ENCODE measurements around the gene AP2B1. TPM values are rescaled to one million over a fixed set of nuclear protein-coding genes. Genes with fewer than 3 reads are reported as not detected.
"Not testable (repeated sequence)": the region's sequence is repeated elsewhere in the genome, so short reads cannot be mapped to it uniquely, and the experiment has no call there.

AP2B1 gene
- total RNA-seq, 1 experiment from 2014 or later = 87.9 TPM

DNA sequence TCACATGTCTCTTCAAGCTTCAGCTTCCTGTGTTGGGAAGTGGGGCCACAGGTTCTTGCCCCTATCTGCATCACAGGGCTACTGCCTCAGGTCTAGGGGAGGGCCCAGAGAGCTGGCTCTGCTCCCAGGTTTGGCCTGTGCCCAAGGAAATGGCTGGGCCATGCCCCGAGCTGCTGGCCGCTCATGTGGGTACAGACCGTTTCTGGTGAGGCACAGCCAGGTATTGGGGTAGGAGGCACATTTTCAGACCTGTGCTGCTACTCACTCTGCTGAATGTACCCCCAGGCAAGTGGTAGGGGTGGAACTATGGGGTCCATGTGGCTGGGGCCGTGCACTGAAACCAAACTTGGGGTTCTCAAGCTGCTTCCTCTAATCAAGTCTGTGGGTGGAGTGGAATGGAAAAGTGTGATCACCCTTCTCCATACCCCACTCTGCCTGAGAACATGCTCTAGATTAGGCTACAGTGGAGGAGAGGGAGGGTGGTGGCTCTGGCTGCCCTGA is 161.3 kb downstream of the AP2B1 start:
- DNase-seq (ENCODE audit: low read depth) = no peak

DNA sequence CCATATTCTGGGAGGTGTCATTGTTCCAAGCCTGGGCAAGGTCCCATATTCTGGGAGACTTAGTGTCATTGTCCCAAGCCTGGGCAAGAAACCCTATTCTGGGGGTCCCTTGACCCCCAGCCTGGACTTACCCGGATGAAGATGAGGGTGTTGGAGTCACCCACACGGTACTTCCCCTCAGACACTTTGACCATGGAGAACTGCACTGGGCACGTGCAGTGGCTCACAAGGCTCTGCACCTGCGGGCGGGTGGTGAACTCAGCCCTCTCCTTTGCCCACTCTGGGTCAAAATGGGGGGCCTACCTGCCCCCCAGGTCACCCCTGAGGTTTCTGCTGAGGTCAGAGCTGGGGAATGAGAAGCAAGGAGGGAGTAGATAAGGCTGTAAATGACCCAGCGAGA is 161.9 kb downstream of the AP2B1 start:
- no peak for DNase-seq (ENCODE audit: low read depth)

DNA sequence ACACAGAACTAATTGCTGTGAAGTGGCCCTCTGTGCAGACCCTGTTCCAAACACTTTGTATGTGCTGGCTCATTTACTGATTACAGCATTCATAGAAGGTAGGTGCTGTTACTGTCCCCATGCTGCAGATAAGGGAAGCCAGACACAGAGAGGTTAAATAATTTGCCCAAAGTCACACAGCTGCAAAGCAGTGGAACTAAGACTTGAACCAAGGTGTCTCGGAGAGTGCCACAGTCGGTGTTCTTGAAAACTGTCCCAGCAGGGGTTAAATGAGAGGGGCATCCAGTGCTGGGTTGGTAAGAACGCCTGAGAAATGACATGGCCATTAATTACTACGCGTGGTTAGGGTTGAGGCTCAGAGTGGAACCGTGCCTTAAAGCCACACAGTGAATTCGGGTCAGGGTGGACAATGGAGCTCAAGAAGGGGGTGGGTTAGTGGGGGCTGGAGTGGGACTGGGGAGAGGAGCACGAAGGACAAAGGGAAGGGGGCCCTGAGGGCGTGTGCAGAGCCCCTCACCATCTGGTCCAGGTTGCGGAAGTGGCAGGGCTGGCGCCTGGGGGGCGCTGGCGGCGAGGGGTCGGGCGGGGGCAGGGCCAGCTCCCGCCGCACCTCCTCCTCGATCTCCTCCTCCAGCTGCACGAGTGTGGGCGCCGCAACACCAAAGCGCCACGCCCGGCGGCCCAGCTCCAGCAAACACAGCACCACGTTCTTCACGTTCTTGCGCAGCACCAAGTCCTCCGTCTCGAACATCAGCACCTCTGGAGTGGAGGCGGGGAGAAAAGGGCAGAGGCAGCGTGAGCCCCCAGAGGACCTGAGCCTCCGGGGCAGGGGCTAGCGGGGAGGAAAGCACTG is 162.7 kb downstream of the AP2B1 start:
- DNase-seq (ENCODE audit: low read depth) = no peak

DNA sequence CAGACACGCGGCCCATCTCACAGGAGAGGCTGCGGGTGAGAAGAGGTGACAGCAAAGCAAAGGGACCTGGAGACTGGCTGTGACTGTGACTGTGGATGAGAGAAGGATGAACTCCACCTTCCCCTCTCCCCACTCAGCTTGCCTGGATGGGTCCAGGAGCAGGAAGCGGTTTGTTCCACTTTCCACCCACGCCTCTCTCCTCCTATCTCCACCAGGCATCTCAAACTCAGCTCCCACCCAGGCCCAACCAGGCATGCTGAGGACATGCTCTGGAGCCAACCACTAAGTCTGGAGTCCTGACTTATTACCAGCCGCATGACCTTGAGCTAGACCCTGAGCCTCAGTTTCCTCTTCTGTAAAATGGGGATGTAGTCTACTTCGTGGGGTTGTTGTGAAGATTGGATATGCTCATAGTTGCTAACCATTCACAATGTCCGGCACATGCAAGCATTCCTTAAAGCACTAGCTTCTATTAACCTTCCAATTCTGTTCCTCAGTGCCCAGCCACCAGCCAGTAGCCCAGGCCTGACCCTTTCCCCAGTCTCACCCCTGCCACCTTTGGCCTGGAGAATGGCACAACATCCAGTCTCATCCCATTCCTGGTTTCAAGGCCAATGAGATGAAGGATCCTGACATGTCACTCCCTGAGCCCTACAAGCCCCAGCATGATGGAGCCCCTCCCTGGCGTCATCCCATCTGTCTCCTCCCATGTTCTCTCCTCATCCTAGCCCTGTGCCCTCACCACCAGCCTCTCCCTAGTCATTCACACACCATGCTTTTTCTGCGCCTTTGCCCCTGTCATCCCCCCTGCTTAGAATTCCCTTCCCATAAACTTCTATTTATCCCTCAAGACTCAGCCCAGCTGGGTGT is 163.6 kb downstream of the AP2B1 start:
- DNase-seq (ENCODE audit: low read depth) = no peak

DNA sequence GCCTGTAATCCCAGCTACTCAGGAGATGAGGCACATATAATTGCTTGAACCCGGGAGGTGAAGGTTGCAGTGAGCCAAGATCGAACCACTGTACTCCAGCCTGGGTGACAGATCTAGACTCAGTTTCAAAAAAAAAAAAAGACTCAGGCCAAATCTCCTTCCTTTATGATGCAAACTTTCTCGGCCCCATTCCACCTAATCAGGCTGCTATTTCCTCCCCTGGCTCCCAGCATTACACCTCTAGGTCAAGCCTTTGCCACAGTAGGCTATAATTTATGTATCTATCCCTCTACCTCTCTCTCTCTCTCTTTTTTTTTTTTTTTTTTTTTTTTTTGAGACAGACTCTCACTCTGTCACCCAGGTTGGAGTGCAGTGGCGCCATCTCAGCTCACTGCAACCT is 164.4 kb downstream of the AP2B1 start:
- DNase-seq (ENCODE audit: low read depth) = not testable (repeated sequence)

DNA sequence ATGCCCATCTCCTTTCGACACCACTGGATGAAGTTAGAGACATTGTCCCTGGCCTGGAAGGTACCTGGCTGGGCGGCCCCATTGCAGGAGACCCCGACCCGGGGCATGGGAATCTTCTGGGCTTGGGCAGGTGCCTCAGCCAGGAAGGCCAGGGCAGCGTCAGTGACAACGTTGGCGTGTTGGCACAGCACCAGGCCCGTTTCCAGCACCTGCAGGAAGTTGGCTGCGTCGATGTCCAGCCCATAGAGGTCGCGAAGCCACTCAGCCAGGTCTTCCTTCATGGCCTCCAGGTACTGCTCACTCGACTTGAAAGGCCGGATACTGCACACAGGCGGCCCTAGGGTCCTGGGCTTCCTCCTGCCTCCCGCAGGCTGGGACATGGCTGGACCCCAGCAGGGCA is 165.3 kb downstream of the AP2B1 start:
- DNase-seq (ENCODE audit: low read depth) = no peak

DNA sequence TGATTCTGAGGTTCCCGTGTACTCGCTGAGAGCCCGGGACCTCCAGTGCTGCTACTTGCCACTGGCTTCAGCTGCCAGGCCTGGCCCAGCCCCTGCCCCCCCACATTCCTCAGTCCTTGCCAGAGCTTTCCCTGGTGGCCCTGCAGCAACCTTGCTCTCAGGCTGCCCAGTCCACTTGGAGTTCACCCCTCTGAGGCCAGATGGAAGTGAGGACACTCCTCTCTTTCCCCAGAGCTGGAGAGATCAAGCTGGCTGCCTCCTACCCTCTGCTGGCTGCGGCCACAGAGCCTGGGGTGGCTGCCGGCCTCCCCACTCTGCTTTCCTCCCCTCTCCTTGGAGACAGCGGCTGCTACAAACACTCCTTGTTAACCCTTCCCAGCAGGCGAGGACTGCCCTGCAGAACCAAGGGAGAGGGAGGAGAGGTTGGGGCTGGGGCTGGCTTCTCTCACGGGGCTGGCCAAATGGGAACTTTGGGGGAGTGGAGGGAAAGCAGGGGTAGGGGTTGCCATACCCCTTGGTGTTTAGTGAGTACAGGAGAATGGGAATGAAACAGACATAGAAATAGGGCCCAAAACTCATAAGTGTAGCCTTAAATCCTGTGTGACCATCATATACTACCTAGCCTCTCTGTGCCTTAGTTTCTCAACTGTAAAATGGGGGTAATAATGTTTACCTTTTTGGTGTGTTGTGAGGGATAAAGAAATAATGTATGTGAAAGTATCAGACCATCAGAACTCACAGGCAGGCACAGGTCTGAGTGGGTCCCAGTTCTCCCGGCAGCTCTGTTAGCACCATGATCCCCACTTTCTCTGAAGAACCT is 166.0 kb downstream of the AP2B1 start, which contains the start of gene GAS2L2:
TSS of gene GAS2L2 (minus strand) at position 295 of the 820 bp plus-strand sequence. CDS start 389 bp downstream, outside the sequence.
- DNase-seq (ENCODE audit: low read depth) = no peak

DNA sequence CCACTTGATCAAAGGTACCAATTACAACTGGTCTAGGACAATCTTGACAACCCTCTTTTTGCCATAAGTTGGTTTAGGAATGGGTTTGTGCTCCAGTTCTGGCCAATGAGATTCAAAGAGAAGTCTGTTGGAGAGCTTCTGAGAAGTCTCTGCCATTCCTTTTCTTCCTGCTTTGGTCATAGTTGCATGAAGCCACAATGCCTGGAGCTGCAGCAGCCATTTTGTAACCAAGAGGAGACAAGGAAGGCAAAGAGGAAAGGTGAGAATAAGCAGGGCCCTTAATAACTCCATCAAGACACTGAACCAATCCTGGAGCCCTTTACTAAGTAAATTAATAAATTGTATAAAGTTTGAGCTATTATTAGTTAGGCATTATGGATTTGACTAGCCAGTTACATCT is 170.1 kb downstream of the AP2B1 start:
- DNase-seq (ENCODE audit: low read depth) = no peak

DNA sequence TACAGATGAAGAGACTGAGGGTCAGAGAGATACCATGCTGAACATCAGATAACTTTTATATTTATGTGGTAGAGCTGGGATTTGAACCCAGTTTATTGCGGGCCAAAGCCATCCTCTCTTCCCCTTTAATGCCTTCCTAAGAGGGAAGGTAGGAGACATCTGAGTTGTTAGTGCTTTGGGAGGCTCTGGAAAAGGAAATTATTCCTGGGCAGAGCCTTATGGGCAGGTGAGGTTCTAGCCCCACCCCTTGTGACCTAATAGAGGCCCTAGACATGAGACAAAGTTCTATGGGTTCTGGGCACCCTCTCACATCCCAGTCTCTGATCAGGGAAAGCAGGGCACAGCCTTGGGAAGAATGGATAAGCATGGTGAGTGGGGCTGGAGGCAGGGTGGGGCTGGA is 173.5 kb downstream of the AP2B1 start, which contains the start of gene C17orf50:
TSS of gene C17orf50 (plus strand) at position 301 of the 400 bp plus-strand sequence. CDS start at position 356, 55 bp downstream.
- DNase-seq (ENCODE audit: low read depth) = no peak

DNA sequence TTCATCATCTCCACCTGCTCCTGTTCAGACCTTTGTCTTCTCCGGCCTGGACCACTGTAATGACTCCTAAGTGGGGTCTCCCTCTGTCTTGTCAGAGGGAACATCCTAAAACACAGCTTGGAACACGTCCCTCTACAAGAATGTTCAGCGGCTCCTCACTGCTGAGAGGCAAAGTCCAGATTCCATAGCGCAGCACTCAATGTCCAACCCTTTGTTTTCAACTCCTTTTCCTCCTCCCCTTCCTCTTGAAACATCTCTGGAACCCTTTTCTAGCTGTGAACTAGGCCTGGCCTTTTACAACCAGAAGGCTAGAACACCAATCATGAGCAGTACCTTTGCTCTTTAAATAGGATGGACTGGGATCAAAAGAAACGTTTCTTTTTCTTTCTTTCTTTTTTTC is 174.5 kb downstream of the AP2B1 start:
- DNase-seq (ENCODE audit: low read depth) = no peak

DNA sequence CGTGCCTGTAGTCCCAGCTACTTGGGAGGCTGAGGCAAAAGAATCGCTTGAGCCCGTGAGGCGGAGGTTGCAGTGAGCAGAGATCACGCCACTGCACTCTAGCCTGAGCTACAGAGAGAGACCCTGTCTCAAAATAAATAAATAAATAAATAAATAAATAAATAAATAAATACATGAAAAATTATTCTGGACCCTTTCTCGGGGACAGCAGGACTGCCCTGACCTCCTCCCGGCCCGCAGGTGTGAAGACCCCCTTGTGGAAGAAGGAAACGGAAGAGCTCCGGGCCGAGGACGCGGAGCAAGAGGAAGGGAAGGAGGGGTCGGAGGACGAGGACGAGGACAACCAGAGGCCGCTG is 176.6 kb downstream of the AP2B1 start:
- DNase-seq (ENCODE audit: low read depth) = no peak

DNA sequence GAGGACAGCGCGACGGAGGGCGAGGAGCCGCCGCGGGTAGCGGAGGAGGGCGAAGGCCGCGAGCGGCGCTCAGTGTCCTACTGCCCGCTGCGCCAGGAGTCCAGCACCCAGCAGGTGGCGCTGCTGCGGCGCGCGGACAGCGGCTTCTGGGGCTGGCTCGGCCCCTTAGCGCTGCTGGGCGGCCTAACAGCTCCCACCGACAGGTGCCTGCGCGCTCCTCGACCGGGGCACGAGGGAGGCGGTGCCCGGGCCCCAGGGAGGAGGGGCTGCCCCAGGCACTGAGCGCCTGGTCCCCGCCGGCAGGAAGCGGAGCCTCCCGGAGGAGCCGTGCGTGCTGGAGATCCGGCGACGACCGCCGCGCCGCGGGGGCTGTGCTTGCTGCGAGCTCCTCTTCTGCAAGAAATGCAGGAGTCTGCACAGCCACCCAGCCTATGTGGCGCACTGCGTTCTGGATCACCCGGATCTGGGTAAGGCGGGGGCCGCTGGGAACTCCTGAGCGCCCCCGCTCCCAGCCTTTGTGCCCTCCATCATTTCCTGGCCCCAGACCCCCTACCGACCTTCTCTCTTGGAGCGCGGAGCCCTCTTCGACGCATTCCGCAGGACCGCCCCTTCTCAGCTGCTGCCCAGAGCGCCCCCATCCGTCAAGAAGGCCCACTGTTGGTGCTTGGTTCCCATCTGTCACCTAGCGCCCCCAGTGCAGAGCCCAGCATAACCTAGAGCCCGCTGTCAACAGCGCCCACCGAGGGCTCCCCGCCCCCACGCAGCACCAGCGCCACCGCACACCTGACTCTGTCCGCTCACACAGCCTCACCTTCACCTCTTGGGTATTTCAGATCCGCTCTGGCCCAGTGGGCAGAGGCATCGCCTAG is 177.2 kb downstream of the AP2B1 start:
- DNase-seq (ENCODE audit: low read depth) = peak; percentile 92

DNA sequence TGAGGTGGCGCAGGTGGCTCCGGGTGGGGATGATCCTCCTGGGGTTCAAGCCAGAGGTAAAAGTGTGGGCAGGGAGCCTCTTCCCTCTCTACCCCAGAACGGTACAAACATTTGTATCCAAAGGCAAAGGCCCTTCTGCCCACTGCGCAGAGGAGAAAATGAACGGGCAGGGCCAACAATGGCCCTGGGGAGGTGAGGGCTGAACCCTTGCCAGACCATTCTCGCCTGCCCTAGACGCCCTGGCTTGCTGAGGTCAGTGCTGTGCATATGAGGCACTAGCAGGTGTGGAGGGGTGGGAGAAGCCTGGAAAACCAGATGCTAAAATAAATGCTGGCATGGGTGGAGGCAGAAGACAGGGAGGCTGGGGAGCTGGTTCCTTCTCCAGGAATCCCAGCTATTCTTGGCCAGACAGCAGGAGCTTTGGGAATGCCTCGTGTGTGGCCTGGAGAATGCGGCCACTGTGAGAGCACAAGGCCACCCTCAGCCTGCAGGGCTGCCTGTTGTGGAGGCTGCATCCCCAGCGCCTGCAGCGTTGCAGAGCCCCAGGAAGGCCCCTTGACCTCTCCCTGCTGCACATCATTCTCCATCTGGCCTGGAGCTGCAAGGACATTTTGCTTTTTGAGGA is 178.1 kb downstream of the AP2B1 start:
- DNase-seq (ENCODE audit: low read depth) = no peak

DNA sequence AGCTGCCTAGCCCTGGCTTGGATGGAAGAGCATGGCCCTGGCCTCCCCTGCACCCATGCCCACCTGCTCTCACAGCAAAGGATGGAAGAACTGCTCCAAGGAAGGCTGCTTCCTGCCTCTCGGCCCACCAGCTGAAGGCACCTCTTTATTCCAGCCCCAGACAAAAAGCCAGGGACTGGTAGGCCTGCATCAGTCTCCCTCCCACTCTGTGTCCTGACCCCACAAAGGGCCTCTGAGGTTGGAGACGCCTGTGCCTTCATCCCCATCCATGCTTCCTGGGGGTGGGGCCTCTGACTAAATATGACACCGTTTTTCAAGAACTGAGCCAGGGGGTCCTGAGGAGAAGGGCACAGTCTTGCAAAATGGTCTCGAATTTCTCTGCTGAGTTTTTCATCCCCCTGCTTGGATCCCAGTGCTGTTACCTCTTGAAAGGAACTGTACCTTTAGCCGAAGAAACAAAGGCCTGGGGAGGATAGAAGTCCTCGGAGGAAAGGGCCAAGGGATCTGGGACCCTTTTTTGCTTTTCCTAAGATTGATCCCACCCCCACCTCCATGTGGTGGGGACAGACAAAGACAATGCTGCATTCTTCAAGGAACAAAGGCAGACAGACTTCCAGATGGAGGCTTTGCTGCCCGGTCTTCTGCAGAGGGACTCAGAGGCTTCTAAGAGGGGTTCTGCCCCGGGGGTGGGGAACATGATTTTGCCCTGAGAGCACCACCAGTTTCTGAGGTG is 178.8 kb downstream of the AP2B1 start:
- DNase-seq (ENCODE audit: low read depth) = no peak

DNA sequence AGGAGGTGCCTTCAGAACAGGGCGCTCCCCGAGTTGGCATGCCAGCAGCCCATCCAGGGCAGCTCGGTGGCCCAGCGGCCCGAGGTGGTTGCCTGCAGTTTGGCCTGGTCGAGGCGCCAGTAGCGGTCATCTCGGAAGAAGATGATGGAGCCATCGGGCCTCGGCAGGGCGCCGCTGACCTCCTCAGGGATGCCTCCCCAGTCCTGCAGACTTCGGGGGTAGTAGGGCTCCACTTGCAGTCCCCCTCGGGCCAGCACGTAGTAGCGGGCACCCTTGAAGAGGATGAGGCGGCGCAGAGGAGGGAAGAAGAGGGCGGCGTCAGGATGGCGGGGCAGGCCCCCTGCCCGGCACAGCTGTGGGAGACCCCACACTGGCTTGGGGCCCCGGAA is 179.4 kb downstream of the AP2B1 start:
- no peak for DNase-seq (ENCODE audit: low read depth)

DNA sequence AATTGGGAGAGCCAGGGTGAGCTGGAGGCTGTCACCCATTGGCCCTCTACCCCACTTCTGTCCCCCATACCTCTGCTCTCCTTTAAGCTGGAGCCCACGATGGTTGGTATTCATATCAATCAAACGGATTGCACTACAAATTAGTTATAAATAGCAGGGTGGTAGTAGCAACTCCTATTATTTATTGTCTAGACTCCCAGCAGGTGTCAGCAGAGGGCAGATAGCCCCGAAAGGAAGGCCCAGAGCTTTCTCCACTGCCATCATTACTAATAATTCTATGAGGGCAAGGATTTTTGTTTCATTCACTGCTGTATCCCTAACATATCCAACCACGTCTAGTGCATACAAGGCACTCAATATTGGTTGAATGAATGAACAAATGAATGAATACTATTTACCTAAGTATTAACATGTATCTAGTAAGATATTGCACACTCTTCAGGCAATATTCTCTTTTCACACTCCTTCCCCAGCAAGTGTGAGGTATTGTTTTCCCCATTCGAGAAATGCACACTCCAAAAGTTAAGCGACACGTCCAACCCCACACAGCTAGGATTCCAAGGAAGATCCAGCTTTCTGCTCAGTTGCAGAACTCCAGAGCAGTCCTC is 179.9 kb downstream of the AP2B1 start:
- DNase-seq (ENCODE audit: low read depth) = no peak

DNA sequence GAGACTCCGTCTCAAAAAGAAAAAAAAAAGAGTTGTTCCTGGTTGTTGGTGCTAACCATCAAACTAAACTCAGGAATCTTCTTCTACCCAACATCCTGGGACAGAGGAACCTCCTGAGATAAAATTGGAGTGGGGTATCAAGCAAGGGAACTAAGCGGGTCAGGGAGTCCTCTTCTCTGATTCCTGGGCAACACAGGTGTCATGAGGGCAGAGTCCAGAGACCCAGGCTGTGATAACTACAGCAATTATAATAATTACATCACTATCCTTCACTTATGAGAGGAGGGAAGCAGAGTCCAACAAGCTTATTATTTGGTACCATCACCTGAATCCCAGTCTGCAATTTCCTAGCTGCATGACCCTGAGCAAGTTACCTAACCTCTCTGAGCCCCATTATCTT is 181.7 kb downstream of the AP2B1 start:
- no peak for DNase-seq (ENCODE audit: low read depth)

DNA sequence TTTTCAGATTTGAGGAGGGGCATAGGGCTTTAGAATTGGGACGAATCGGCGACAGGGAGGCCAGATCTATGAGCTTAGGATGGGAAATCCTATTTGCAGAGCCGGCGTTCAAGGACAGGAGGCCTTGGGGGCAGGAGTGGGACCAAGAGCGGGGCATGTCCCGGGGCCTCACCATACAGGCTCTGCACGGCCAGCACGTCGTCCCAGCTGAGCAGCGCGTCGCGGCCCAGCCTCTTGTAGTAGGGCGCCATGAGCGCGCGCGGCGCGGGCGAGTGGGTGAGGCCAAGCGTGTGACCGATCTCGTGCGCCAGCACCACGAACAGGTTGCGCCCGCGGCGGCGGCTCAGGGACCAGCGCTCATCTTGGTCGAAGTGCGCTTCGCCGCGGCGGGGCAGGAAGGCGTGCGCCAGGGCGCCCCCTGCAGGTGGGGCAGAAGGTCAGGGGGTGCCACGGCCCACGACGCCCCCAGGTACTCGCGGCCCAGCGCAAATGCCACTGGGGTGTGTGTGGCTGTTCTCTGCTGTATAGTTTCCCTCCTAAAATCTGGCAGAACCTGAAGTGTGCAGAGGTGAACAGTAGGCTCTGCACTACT is 182.9 kb downstream of the AP2B1 start:
- no peak for DNase-seq (ENCODE audit: low read depth)

DNA sequence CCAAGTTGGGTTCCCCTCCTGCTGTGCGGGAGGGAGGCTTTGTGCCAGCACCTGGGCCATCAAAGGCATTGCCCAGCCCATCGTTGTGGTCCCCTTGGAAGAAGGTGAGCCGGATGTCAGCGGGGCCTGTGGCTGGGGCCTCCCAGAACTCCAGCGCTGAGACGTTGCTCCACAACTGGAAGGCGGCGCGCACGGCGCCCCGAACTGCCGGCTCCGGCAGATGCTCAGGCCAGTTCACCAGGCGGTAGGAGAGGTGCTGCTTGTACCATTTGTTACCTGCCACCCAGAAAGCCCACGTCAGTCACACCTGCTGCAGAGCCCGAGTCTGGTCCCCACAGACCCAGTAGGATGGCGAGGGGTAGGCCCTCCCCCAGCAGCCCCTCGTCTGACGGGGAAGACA is 186.0 kb downstream of the AP2B1 start:
- no peak for DNase-seq (ENCODE audit: low read depth)
